Stimulated activated naive B cell treated with anti-CD40 and anti-IgM and Interleukin-4, amounts not matched to agents 10 μg/mL and 1 μg/mL and 100 μg/mL, for 72 hours (primary cell): ENCODE data around the gene APLNR.

Source experiments
- ATAC-seq, 2 donors: fragments of 150-1000 bp; cut with Tn5 transposase; replicated peaks; 2 replicates each; pipeline ENCODE4 v1.10.0; 2021; ENCODE audit warnings: moderate library complexity in 1 of 2
- DNase-seq: peaks from one replicate; pipeline ENCODE4 v3.0.0; 2021
- H3K27ac Mint-ChIP-seq: one replicate; pipeline ENCODE4 v1.8.0; 2022; ENCODE audit warnings: mild to moderate bottlenecking, mixed read lengths
- H3K27me3 Mint-ChIP-seq, 2 donors: one replicate each; pipeline ENCODE4 v1.8.0; 2022; ENCODE audit warnings: mixed read lengths in 2 of 2
- H3K36me3 Mint-ChIP-seq, 2 donors: one replicate each; pipeline ENCODE4 v1.8.0; 2022; ENCODE audit warnings: mixed read lengths in 2 of 2, mild to moderate bottlenecking in 1 of 2
- H3K4me1 Mint-ChIP-seq, 2 donors: one replicate each; pipeline ENCODE4 v1.8.0; 2022; ENCODE audit warnings: mixed read lengths in 2 of 2, mild to moderate bottlenecking in 1 of 2
- H3K4me3 Mint-ChIP-seq, 2 donors: one replicate each; pipeline ENCODE4 v1.8.0; 2022; ENCODE audit warnings: mild to moderate bottlenecking in 2 of 2, mixed read lengths in 2 of 2, moderate library complexity in 1 of 2
- H3K9me3 Mint-ChIP-seq, 2 donors: one replicate each; pipeline ENCODE4 v1.8.0; 2022; ENCODE audit warnings: mixed read lengths in 2 of 2, mild to moderate bottlenecking in 1 of 2

Gene APLNR

GRCh38 chr11:57192316-57192715 is 44.7 kb downstream of the APLNR start:
- Mint-ChIP-seq H3K36me3 (no peaks in the 10 kb centered on the region), H3K27me3 (peaks cover 6 to 9% of the 10 kb centered on the region in 2 donors), H3K4me3 (no peak overlapping the region), H3K27ac (no peak overlapping the region), H3K9me3 (peaks cover 2 to 4% of the 10 kb centered on the region in 2 donors), H3K4me1 (no peaks in the 10 kb centered on the region)
- DNase-seq (no peak), ATAC-seq (no peak)

- ATAC-seq = no peak
- Mint-ChIP-seq H3K9me3 (peaks cover 2 to 4% of the 10 kb centered on the region in 2 donors), H3K36me3 (no peaks in the 10 kb centered on the region), H3K27me3 (peaks cover 6 to 10% of the 10 kb centered on the region in 2 donors), H3K4me1 (no peaks in the 10 kb centered on the region), H3K27ac (no peak overlapping the region), H3K4me3 (no peak overlapping the region)
- DNase-seq = no peak
Observed at GRCh38 chr11:57191311-57192219, 45.5 kb downstream of the APLNR start.

DNA sequence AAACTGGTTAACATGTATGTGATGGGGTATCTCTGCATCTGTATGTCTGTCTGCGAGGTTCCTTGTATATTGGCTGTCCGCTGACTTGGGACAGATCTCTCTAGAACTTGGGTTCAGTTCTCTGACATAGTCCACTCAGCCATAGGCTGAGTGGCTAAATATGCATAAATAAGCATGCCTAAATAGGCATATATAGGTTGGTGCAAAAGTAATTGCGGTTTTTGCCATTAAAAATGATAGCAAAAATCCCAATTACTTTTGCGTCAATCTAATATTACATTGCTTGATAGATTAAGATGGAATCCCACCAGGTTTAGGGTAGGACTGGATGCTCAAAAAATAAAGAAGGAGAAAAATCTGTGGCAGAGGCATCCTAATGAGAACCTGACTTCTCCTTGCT is 46.5 kb downstream of the APLNR start:
- ATAC-seq = no peak
- H3K4me3 Mint-ChIP-seq = no peak overlapping the region
- no peak for DNase-seq
- H3K27me3 Mint-ChIP-seq = peaks cover 0 to 10% of the 10 kb centered on the region in 2 donors
- peaks cover 0 to under 1% of the 10 kb centered on the region in 2 donors for H3K36me3 Mint-ChIP-seq
- H3K27ac Mint-ChIP-seq = no peak overlapping the region
- peaks cover 2 to 4% of the 10 kb centered on the region in 2 donors for H3K9me3 Mint-ChIP-seq
- H3K4me1 Mint-ChIP-seq = no peaks in the 10 kb centered on the region
